BJ (cell line): Measurements from ENCODE around the gene CCDC91. TPM values are rescaled to one million over a fixed set of nuclear protein-coding genes. Genes with fewer than 3 reads are reported as not detected.

Experiments
- CTCF ChIA-PET: fragments of 350-600 bp; formaldehyde crosslinking; extraction: SDS; loops from one replicate; lab custom pipeline; 2021; ENCODE audit warnings: antibody characterized with exemption, inconsistent platforms; lab: Yijun Ruan, JAX
- POLR2A ChIA-PET: fragments of 300-600 bp; sonication (Branson Sonifier 250); formaldehyde crosslinking; extraction: SDS; loops from one replicate; lab custom pipeline; 2021; ENCODE audit warnings: antibody characterized with exemption; lab: Charles Lee
- DNase-seq: peaks from one replicate; pipeline ENCODE4 v3.0.0-alpha.2; 2011; ENCODE audit warnings: low read depth
- H3K27me3 ChIP-seq: 2 replicates; pipeline ENCODE4 v1.6.0; 2011; ENCODE audit warnings: low read length; ENCODE audit not compliant: control insufficient read depth, insufficient read depth
- H3K36me3 ChIP-seq: 2 replicates; pipeline ENCODE4 v1.5.1; 2011; ENCODE audit warnings: low read length; ENCODE audit not compliant: control insufficient read depth, insufficient read depth
- H3K4me3 ChIP-seq: 2 replicates; pipeline ENCODE4 v1.5.1; 2011; ENCODE audit warnings: low read depth, mild to moderate bottlenecking, control low read depth, low read length
- polyA plus RNA-seq: library from polyadenylated mRNA; depleted of rRNA; stranded (reverse); fragments of >200 nt; gene quantifications from 2 replicates; pipeline ENCODE4 v1.2.3, GENCODE V29; 2011
- TF ChIP-seq, protein P1 (sequence below): IDR thresholded peaks from 2 replicates; pipeline ENCODE4 v1.5.1; 2011; ENCODE audit warnings: low read depth, mild to moderate bottlenecking, control low read depth, inconsistent platforms, low read length, moderate library complexity; ENCODE audit not compliant: insufficient read depth

Gene CCDC91
- polyA plus RNA-seq, 1 experiment = 11.9 TPM

DNA sequence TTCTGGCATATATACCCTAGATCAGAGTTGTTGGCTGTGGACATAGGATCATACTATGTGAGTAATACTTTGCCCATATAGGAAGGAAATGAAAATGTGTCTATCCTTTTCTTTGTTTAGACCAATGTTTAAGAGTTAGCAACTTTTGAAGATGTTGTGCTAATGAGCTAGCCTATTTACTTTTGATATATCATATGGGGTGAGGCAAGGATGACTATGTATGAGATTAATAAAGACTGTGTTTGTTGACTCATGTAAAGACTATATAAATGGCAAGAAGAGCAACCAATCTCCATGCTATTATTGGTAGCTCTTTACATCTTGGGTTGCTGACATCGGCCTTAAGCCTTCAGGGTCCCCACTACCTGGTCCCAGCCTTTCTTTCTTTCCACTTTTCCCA is 289.4 kb downstream of the CCDC91 start:
- H3K36me3 ChIP-seq = no peaks in the 10 kb centered on the region
- TF ChIP-seq, protein P1, sequence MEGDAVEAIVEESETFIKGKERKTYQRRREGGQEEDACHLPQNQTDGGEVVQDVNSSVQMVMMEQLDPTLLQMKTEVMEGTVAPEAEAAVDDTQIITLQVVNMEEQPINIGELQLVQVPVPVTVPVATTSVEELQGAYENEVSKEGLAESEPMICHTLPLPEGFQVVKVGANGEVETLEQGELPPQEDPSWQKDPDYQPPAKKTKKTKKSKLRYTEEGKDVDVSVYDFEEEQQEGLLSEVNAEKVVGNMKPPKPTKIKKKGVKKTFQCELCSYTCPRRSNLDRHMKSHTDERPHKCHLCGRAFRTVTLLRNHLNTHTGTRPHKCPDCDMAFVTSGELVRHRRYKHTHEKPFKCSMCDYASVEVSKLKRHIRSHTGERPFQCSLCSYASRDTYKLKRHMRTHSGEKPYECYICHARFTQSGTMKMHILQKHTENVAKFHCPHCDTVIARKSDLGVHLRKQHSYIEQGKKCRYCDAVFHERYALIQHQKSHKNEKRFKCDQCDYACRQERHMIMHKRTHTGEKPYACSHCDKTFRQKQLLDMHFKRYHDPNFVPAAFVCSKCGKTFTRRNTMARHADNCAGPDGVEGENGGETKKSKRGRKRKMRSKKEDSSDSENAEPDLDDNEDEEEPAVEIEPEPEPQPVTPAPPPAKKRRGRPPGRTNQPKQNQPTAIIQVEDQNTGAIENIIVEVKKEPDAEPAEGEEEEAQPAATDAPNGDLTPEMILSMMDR = no peak
- DNase-seq = no peak
- POLR2A ChIA-PET = no interaction called here
- no peak overlapping the region for H3K4me3 ChIP-seq
- CTCF ChIA-PET = no interaction called here
- H3K27me3 ChIP-seq = no peaks in the 10 kb centered on the region

DNA sequence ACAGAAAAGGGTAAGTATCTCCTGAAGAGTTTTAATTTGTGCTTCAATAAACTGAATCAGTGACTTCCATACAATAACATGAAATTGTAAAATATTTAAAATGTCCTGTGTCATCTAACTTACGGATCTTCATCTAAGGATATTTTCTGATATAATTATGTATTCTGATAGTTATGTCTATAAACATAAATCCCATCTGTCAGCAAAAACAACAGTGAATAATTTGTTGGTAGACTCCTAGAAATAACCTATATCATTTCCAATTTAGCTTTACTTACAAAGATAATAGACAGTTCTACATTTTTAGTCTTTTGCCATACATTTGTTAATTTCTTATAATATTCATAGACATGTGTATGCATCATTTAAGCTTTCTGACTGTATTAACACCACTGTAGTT is 293.9 kb downstream of the CCDC91 start:
- no peak for DNase-seq
- ChIA-PET POLR2A (no interaction called here), CTCF (no interaction called here)
- Histone ChIP-seq H3K36me3 (no peaks in the 10 kb centered on the region), H3K27me3 (no peaks in the 10 kb centered on the region), H3K4me3 (no peak overlapping the region)
- TF ChIP-seq, protein P1 = no peak

DNA sequence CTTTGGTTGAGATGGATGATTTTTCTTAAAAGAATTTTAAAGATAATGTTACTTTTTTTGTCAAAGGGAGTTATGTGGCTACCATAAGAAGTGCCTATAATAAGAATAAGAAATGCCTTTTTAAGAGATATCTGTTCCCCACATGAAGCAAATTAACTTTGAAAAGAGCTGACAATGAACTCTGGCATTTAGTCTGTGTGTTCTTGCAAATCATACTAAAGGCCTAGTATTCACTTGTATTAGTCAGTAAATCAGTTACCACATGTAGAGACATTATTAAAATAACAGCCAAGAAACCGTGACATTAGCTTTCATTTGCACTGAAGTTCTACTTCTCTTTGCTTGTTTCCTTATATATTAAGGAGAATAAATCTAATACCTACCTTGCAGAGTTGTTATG is 296.3 kb downstream of the CCDC91 start:
- TF ChIP-seq, protein P1 = no peak
- H3K4me3 ChIP-seq = no peak overlapping the region
- no peaks in the 10 kb centered on the region for H3K27me3 ChIP-seq
- DNase-seq = no peak
- ChIA-PET POLR2A (no interaction called here), CTCF (interaction anchor here (0.9 kb wide), 1 partner anchor 11 kb away, joined by 3 read pairs; no protein-coding TSS in a partner anchor)
- no peaks in the 10 kb centered on the region for H3K36me3 ChIP-seq

DNA sequence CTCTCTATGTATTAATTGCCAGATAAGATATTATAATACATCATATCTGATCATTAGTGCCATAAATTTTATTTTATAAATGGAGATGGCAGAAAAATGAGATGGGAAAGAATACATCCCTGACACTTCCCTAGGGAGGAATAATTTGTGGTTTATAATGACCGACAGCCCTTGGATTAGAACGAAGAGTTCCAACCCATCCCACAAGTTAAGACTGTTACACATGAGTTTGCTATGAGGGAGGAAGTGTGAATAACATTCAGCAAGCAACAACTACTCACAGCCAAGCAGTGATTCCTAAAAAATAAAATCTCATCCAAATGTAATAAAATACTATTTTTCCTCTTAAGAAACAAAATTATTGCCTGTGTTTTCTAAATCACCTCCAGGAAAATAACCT is 299.0 kb downstream of the CCDC91 start:
- TF ChIP-seq, protein P1 = no peak
- no peaks in the 10 kb centered on the region for H3K27me3 ChIP-seq
- ChIA-PET CTCF (no interaction called here), POLR2A (no interaction called here)
- no peak for DNase-seq
- no peaks in the 10 kb centered on the region for H3K36me3 ChIP-seq
- no peak overlapping the region for H3K4me3 ChIP-seq

DNA sequence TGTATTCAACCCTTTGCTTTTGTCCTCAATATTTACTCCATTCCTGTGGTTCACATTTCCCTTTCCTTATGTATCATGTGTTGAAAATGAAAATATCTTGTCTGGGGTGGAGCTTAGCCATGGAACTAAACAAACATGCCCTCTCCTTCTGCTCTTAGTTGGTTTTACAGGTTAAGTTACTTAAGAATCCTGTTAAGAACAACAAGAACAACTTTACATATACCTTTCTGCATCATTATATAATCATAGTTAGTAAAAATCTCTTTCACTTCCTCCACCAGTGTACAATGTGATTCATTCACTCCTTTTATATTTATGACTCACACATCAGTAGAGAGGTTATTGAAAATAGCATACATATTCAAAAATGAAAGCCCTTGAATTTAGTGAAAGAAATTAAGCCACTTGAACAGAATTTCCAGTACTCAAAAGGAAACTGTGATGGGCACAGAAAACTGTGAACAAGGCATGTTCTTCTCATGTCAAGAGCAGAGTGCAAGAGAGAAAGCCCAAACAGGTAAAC is 307.7 kb downstream of the CCDC91 start:
- no peak overlapping the region for H3K4me3 ChIP-seq
- TF ChIP-seq, protein P1 = no peak
- POLR2A ChIA-PET = no interaction called here
- DNase-seq = no peak
- no peaks in the 10 kb centered on the region for H3K36me3 ChIP-seq
- CTCF ChIA-PET = interaction anchor here (1.7 kb wide), 1 partner anchor 12 kb away, joined by 3 read pairs; no protein-coding TSS in a partner anchor
- H3K27me3 ChIP-seq = no peaks in the 10 kb centered on the region
